OCI-LY1 (cell line): ENCODE data around the gene MAP1A.

Experiments
- EZH2 ChIP-seq: fragments of 200-600 bp; sonication (generic), shearing (Covaris generic); IDR thresholded peaks from 2 replicates; pipeline ENCODE4 v1.8.0; 2017; ENCODE audit warnings: borderline replicate concordance, mixed run types, mild to moderate bottlenecking, antibody characterized with exemption, low read length, moderate library complexity, mixed read lengths
- TF ChIP-seq, protein P1 (sequence below): fragments of 200-600 bp; sonication (generic), shearing (Covaris generic); IDR thresholded peaks from 2 replicates; pipeline ENCODE4 v1.5.1; 2017; ENCODE audit warnings: mild to moderate bottlenecking, antibody characterized with exemption, low read length, moderate library complexity, mixed read lengths

DNA sequence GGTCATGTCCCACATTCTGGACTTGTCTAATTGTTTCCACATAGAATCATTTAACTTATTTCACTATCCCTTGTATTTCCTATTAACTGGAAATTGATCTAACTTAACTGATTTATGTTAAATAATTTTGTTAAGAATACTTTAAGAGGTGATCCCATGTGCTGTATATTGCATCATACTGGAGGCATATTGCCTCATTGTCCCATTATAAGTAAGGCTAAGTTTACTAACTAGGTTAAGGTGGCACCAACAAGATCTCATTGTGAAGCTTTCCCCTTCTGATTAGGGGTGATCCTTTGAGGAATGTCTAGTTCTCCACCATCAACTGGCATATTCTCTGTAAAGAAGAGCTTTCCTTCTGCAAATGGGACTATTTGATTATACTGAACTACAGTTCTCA lies 24.4 kb downstream of the MAP1A start:
- TF ChIP-seq, protein P1, sequence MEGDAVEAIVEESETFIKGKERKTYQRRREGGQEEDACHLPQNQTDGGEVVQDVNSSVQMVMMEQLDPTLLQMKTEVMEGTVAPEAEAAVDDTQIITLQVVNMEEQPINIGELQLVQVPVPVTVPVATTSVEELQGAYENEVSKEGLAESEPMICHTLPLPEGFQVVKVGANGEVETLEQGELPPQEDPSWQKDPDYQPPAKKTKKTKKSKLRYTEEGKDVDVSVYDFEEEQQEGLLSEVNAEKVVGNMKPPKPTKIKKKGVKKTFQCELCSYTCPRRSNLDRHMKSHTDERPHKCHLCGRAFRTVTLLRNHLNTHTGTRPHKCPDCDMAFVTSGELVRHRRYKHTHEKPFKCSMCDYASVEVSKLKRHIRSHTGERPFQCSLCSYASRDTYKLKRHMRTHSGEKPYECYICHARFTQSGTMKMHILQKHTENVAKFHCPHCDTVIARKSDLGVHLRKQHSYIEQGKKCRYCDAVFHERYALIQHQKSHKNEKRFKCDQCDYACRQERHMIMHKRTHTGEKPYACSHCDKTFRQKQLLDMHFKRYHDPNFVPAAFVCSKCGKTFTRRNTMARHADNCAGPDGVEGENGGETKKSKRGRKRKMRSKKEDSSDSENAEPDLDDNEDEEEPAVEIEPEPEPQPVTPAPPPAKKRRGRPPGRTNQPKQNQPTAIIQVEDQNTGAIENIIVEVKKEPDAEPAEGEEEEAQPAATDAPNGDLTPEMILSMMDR = no peak
- no peak for TF ChIP-seq EZH2
